ENCODE data around the gene ZFP36L2. TPM values are rescaled to one million over a fixed set of nuclear protein-coding genes. Genes with fewer than 3 reads are reported as not detected.

Gene ZFP36L2
- polyA plus RNA-seq, 10 donors, result 52.1 to 79.8 (median 60.3) TPM

DNA sequence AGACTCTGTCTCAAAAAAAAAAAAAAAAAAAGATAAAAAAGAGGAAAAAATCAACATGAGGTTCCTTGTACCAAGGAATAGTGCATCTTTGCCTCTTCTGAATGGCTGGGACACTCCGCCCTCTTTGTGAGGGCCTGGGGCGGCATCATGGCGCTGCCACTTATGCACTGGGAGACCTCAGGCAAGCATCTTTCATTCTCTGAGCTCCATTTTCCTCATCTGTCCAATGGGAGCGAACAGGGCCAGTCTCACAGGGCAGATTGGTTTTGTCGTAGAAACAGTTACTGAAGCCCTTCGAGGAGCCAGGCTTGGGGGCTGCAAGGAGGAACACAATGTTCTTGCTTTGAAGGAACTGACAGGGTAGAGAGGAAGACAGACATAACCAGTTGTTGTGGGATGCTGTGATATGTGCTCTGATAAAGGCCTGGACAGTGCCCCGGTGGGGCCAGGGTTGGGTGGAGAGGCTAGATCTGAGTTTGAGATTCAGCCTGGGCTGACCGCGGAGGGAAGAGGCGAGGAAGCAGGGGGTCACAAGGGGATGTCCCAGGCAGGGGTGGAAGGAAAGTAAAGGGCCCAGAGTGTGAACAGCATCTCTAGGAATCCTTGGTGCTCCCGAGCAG lies 14.1 kb downstream of the ZFP36L2 start:
- DNase-seq, result no peak

DNA sequence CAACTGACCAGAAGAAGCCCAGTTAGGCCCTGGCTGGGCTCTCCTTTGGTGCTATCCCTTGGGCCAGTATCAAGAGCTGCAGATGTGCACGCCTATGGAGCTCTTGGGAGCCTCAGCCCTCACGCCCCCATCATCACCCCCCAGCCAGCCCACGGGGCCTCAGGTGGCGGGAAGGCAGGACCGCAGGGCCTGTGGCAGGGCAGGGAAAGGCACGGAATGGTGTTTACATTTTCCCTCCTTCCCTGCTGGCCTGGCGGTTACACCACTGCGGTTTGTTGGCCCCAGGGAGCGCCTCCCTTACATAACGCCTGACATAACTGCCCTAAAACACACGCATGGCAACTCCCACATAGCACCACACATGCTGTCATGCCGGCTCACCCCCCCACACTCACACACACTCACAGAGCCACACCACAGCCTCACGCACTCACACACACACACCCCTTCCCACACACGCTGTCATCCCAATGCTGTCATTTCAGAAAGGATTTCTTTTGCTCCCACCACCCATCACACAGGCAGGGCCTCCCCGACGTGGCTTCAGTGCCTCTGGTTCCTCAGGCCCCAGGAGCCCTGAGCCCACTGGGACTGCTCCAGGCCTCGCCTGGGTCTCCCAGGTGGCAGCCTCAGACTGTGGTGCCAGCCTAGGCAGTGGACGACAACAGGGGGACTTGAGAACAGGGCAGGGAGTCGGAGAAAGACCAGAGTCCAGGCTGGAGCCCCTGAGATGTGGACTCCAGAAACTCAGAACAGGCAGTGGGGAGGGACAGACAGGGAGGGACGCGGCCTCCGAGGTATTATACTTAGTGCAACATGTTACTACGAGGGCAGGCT lies 15.7 kb downstream of the ZFP36L2 start:
- DNase-seq, result peak in 2 of 3 donors; percentile 62 to 75

- no peak for DNase-seq
These were observed 16.3 kb downstream of the ZFP36L2 start for GRCh38 chr2:43210125-43210466.

DNA sequence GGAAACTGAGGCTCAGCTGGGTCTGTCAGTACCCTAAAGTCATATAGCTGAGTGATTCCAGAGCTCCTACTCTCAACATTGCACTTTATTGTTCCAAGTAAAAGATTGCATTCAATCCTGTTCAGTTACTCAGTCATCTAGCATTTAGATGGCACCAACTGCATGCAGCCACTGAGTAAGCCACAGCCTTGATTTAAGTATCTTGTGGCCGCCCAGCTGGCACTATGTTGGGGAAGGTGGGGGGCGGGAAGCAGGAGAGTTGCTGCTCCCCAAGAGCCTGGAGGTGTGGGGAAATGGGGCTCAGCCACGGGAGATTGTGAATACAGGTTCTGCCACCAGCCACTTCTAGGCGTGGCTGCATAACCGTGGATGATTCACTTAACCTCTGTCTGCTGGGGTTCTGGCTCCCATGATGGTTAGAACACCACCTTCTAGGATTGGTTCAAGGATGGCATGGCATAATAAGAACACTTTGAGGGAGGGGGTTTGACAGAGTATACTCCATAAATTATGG lies 17.1 kb downstream of the ZFP36L2 start:
- no peak for DNase-seq

DNA sequence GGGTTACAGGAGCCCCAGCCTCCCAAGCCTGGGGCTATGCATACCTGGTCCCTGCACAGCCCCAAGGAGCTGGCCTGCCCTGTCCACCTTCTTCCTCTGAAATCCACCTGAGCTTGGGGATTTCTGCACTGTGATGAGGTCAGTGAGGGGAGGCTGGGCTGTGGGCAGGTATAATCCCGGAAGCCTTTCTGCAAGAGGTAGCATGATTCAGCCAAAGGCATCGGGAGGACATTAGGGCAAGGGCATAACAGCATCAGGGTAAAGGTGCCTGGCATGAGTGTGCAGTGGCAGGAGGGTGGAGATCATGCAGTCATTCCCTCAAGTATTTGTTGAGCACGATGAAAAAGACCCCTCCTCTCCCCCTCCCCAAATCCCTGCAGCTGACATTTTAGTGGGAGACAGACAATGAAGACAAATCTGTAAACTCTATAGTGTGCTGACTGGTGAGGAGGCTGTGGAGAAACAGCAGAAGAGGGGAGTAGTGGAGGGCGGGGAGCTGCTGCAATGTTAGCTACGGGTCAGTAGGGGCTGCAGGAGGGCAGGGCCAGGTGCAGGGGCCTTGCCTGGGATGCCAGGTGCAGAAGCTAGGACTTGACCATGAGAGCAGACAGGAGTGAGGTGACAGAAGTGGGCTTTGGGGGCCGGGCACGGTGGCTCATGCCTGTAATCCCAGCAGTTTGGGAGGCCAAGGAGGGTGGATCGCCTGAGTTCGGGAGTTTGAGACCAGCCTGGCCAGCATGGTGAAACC lies 18.7 kb downstream of the ZFP36L2 start:
- DNase-seq, result no peak

DNA sequence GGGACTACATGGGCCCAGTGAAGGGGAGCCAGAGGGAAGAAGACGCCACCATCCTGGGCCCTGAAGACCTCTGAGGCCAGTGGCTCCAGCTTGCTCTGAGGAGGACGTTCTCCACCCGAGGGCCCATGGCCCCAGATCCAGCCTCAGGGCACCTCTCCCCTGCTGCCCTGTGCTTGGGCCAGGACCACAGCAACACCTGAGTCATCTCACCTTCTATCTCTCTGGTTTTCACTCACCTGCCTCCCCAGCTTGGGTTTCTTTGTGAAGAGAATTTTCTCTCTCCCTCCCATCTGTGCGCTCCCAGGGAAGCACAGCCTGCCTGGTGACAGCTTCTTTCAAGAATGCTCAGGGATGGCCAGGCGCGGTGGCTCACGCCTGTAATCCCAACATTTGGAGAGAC lies 19.8 kb downstream of the ZFP36L2 start:
- DNase-seq, result no peak

DNA sequence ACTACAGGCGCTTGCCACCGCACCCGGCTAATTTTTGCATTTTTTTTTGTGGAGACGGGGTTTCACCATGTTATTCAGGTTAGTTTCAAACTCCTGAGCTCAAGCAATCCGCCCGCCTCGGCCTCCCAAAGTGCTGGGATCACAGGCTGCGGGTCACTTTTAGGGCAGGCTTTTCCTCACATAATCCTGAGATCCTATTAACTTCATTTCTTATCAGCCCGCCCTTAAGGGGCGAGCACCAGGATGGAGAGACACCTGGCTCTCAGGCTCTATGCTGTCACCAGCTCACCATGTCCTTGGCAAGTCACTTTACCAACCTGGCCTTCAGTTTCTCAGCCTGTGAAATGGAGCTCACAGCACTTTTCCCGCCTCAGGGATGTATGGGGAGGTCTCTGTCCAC lies 23.0 kb downstream of the ZFP36L2 start:
- DNase-seq, result no peak

- no peak for DNase-seq
These were observed 24.1 kb downstream of the ZFP36L2 start for GRCh38 chr2:43202289-43202688.

DNA sequence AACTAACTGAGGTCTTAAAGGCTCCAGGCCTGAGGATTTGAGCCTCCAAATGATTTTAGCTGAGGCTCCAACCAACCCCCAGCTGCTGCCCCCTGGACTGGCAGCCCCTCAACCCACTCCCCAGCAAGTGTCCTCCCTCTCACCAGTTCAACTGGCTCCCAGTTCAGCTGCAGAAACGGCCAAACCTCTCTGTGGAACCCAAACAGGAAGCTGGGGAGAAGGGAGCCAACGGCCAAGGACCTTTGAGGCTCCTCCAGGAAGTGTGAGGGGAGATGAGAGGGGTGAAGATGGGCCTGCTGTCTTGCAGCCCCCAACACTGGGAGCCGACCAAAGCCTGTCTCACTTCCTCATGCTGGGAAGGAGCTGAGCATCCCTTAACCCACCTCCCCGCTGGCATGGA lies 24.9 kb downstream of the ZFP36L2 start:
- DNase-seq, result no peak

DNA sequence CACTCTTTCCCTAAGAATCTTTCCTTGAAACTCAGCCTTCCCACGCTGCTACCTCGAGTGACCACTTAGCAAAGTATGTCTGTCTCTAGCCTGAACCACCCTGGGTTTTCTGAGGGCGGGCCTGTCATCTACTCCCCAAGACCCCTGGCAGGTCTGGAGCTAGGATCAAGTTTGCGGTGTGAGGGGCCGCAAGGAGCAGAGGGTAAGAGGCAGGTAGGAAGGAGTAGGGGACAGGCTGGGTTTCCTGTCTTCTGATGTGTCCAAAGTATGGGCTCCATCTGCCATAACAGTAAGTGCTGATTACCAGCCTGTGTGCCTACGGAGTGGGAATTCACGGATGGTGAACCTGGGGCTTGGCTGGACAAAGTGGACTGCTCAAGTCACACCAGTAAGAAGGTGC lies 25.4 kb downstream of the ZFP36L2 start:
- DNase-seq, result no peak

DNA sequence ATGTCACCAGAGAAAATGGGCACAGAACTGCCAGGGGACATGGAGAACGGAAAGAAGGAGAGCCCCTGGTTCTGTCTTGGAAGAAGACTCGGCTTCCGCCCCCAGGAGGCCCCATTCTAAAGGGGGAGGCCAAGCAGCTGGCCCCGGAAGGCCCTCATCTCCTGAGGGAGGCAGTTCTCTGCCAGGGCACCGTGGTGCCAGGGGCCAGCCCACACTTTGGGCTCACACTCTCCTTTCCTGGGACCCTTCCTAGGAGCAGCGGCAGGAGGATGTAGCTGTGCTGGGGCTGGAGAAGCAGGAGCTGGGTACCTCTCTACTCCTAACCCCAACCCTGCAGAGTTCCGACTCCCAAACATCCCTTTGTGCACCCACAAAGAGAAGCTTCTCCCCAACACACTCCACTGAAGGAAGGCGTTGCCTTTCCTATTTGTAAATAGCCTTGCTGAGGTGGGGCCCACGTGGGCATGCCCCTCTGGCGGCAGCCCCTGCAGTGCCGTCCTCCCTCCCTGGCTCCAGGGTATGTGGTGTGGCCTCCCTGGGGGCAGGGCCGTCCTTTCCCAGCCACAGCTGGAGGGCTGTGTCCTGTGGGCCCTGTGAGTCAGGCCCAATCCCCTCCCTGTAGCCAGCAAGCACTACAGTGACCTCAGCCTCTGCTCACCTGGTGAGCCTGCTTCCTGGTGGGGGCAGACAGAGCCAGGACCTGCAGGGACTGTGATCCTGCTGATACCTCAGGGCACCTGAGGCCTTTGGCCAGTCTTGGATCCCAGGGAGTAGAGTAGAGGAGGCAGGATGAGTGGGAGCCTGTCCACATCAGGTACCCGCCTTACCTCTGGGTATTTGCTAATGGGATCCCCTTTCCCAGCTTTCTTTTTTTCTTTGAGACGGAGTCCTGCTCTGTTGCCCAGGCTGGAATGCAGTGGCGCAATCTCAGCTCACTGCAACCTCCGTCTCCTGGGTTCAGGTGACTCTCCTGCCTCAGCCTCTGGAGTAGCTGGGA lies 26.6 kb downstream of the ZFP36L2 start:
- DNase-seq, result no peak

GRCh38 chr2:43198263-43198662 lies 28.1 kb downstream of the ZFP36L2 start:
- DNase-seq, result no peak

DNA sequence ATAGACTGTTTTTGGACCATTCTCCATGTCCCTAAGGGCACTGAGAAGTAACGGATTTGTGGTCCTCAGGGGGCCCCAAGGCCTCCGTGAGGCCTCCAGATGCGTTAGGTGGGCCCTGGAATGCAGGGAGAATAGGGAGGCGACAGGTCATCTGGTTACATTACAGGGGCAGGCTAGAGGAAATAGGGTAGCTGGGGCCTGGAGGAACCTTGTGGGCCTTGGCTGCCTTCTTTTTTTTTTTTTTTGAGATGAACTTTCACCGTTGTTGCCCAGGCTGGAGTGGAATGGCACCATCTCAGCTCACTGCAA lies 28.9 kb downstream of the ZFP36L2 start:
- DNase-seq, result no peak

DNA sequence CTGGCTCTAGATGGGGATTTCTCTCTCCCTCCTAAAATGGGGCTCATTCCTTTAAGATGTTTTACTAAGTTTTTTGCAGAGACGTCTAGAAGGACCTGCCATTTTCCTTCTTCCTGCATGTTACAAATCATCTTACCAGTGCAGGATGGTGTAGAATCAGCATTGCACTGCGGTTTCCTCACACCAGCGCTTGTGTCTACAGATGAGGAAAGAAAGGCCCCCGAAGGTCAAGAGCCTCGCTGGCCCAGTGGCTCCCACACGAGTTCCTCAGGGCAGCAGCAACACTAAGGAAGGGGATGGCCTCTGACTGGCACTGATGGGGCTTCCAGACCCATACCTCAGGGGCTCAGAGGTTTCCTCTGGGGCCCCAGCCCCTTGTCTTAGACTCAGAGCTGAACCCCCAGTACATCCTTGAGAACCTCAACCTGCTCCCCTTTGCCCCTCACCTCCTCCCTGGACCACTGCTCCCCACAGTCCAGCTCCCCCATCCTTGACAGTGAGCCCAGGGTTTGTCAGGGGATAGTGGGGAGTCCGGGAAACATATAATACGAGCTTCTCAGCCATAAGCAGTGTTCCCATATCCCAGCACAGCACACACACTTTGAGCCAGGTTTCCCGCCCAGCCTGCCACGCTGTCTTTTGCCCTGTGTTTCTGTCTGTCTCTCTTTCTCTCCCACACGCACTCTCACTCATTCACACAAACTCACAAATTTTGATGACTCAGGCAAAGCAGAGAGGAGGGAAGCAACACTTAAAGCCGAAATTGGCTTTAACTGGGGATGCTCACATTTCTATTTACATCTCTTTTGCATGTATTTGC lies 29.4 kb downstream of the ZFP36L2 start:
- DNase-seq, result peak in 1 of 3 donors; percentile 51

DNA sequence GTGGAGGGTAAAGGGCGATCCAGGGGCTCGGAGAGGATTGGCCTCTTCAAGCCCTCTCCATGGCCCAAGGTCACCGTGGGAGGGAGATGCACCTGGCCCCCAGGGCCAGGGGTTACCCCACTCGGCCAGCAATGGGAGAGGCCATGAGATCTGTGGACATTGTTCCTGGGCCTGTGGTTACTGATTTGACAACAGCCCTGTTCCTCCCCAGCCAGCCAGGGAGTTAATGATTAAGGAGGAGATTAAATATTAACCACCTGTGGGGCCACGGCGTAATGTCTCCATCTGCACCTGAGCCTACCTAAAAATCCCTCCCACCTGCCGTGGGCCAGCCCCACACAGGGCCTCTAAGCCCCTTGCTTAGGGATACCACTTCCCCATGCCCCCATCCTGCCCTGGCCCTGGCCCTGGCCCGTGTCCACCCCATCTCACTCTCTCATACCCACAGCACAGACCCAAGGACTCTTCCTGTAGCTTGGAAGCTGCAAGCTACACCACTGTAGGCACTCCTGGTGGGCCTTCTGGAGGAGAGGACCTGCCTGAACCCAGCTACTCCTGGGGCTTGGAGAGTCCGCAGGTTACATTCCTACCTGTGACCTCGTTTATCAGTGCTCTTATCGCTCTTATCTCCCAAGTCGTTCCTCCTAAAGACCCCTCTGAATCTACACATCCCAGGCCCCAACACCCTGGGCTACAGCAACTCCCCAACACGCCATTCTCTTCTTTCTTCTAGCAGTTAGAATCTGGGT lies 32.1 kb downstream of the ZFP36L2 start:
- DNase-seq, result no peak

DNA sequence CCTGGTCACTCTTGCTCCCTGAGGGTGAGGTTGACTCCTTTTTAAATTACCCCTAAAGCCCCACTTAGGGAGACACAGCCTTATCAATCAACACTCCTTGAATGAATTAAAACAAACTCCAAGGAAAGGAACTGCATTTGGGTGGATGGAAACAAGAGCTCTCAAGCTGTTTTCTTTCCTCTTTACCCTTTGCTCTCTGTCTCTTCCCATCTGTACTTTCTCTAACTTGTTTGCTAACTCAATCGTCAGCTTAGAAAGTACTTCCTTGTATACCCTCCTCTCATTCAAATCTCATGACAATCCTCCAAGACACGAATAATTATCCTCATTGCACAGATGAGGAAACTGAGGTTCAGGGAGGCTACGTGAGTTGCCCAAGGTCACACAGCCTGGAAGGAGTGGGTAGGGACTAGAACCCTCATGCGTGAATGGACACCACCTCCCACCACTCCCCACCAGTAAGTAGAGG lies 32.7 kb downstream of the ZFP36L2 start:
- DNase-seq, result no peak

- no peak for DNase-seq
These were observed 33.4 kb downstream of the ZFP36L2 start for GRCh38 chr2:43192744-43193651.

- DNase-seq, result no peak
These were observed 34.4 kb downstream of the ZFP36L2 start for GRCh38 chr2:43191947-43192516.

Data from muscle of back (tissue), 11 donors.